ENCODE data around the gene TAS2R1.
"Not testable (repeated sequence)": the region's sequence is repeated elsewhere in the genome, so short reads cannot be mapped to it uniquely, and the experiment has no call there.

TAS2R1 gene

DNA sequence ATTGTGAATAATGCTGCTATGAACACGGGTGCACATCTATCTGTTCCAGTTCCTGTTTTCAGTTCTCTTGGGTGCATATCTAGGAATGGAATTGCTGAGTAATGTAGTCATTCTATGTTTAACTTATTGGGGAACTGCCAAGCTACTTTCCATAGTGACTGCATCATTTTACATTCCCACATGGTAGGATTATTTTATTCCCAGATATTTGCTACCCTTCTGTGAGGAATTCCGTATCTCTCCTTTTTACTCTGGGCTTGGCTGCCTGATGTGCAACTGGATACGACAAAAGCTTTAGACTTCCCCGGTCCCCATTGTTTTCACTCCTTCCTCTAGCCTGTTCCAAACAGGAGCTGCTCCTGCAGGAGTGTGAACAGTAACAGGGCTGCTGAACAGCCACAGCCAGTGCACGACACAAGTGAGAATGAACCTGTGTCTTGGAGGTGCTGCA, 7.2 kb downstream of the TAS2R1 start:
- no peak for DNase-seq (ENCODE audit: low read depth)

DNA sequence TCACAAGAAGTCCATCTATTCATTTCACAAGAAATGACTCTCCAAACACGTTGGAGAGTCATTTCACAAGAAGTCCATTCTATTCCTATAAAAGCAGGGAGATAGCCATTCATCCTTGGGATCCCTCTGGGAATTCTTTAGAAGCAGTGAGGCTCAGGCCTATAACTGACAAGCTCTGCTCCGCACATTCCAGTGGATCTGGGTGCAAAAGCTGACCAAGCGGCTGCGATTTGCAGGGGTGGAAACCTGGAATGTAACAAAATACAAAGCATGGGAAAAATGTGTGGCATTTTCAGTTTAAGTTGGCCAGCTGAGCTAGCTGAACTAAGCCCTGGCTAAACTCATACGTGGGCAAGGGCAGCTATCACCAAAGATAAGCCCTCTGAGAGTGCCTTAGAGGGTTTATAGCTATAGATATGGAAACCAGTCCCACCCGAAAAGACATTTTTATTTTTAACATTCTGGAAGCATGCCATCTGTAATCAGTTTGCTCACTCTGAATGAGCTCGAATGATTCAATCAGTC, 8.7 kb downstream of the TAS2R1 start:
- DNase-seq (ENCODE audit: low read depth) = no peak

DNA sequence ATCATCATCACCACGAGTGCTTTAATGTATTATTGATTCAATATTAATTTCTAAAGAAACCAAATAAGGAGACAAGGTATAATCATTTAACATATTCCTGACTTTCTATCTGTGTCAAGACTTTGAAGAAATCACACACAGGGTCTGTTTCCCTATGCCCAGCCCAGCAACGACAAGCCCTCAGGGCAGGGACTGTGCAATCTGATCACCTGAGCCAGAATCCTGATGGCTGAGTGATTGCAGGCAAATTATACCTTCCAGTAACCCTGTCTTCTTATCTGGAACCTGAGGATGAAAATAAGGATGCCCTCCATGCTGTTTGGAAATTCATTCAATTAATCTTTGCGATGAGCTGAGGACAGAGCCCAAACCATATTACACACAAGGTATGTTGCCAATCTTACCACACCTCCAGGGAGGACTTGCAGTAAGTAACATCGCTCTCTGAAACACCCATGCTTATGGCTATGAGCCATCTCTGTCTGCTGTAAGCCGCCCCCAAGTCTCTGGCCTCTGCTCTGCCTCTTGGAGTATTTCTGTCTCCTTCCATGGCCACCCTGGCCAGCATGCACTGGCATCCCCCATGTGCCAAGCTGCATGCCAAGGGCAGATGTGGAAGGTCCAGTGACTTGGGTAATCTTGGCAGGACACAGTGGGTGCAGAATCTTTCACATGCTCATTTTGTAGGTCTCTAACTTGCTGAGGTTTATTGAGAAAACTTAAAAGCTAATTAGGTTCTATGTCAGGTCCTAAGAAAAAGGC, 10.6 kb downstream of the TAS2R1 start:
- no peak for DNase-seq (ENCODE audit: low read depth)

DNA sequence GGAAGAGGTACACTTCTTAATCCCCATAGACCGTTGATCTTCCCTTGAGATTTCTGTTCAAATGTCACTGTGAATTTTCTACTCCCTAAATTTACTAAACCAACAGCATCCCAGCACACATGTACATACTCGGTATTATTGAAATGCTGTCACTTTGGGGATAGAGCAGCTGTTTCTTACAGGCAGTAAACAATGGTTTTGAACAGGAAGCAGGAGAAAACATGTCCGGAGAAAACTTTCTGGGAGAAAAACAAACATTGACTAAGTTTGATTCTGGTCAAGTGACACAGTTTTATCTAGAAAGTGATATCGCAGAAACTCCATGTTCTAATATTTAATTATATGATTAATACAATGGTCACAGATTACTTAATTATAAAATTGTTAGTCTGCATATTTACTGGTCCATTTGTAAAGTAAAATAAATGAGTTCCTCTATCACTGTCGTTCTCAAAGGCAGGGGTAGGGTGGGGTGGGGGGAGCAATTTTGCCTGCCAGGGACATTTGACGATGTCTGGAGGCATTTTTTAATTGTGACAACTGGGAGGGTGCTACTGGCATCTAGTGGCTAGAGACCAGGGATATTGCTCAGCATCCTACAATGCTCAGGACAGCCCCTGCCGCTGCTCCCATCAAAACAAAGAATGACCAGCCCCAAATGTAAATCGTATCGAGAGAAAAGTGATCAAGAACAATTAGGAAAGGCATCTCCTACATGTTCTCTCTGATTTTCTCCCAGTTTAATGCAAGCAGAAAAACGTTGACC, 12.2 kb downstream of the TAS2R1 start:
- DNase-seq (ENCODE audit: low read depth) = no peak

DNA sequence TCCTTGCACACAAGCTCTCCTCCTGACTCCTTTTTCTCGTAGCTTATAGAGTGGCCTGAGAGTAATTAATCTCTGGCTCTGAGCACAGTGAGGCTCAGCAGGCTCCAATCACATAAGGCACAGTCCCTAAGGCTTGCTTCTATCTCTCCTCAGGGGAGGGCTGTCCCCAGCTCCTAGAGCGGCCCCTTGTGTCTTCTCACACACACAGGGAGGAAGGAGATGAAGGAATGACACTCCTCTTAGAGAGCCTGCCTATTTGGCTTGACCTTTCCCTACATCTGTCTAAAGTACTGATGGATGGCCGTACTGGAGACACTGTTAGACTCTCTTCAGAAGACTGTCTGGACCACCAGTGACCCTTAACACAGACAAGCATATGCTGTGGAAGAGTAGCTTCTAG, 12.9 kb downstream of the TAS2R1 start:
- DNase-seq (ENCODE audit: low read depth) = no peak

DNA sequence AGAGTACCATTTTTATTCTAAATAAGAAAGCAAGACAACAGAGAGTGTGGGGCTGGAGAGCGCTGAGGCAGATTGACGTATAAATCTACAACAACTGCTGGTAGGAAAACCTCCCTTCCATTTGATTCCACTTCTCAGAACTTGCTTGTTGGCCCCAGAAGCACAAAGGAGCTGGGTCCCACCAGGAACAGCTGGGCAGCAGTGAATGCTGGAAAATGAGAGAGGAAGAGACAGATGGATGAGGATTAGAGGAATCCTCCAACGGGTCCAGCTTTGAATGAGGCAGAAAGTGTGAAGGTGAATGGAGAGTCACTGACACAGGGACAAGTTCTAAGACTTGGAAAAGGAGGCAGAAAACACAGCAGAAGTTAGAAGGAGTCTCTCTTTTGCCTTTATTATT, 14.8 kb downstream of the TAS2R1 start:
- no peak for DNase-seq (ENCODE audit: low read depth)

DNA sequence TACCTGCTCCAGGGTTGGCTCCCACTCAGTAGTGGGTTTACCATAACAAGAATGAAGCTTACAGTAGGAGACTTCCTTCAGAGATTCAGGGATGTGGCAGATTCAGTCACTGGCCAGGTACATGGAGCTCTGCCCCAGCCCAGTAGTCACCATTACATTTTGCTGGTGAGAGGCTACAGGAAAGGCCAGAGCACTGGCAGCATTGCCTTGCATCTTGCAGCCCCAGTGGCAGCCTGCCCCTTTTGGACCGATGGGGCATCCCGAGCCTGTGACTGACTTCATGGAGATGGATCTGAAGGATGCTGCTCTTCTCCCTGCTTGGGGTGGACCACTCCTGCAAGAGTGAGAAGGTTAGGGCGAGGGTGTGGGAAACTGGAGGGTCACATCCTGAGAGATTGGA, 16.8 kb downstream of the TAS2R1 start:
- DNase-seq (ENCODE audit: low read depth) = no peak

DNA sequence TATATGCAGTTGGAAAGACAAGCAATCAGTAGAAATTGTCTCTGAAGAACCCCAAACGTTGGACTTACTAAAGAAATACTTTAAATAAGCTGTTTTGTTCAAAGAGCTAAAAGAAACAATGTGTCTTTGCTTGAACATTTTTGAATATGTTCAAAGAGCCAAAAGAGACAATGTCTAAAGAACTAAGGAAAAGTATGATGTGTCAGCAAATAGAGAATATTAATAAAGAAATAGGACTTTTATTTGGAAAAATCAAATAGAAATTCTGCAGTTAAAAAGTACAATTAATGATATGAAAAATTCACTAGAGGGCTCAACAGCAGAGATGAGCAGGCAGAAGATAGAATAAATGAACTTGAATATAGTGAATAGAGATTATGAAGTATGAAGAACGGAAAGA, 19.2 kb downstream of the TAS2R1 start:
- DNase-seq (ENCODE audit: low read depth) = no peak

DNA sequence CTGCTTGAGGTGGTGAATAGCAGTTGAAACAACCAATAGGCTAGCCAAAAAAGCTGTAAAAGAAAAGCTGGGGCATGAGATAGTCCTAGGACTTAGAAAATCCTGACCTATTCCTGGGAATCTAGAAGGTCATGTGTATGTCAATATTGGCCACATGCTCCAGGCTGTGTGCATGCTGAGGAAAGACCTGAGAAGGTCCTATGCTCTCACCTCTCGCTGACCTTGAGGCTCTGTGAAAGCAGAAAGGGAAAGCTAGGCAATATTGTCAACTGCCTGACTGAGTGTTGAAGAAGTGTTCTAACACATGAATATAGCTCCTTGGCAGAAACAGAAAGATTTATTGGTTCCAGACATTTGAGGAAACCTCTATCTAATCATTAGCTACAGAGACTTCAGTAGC, 19.8 kb downstream of the TAS2R1 start:
- DNase-seq (ENCODE audit: low read depth) = no peak

DNA sequence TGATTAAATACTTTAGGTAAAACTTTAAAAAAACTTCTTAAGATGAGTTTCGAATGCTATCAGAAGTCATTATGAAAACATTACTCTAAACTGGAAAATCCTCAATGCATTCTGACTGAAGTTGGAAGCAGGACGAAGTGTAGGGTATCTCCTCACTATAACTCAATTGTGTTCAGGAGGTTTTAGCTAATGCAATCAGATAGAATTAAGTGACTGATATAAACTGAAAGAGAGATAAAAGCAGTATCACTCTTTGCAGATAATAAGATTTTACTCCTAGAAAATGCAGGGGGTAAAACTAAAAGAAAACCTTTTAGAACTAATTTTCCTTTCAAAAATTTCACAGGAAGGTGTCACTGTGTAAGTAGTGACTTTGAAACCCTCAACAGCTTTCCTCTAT, 22.1 kb downstream of the TAS2R1 start:
- no peak for DNase-seq (ENCODE audit: low read depth)

DNA sequence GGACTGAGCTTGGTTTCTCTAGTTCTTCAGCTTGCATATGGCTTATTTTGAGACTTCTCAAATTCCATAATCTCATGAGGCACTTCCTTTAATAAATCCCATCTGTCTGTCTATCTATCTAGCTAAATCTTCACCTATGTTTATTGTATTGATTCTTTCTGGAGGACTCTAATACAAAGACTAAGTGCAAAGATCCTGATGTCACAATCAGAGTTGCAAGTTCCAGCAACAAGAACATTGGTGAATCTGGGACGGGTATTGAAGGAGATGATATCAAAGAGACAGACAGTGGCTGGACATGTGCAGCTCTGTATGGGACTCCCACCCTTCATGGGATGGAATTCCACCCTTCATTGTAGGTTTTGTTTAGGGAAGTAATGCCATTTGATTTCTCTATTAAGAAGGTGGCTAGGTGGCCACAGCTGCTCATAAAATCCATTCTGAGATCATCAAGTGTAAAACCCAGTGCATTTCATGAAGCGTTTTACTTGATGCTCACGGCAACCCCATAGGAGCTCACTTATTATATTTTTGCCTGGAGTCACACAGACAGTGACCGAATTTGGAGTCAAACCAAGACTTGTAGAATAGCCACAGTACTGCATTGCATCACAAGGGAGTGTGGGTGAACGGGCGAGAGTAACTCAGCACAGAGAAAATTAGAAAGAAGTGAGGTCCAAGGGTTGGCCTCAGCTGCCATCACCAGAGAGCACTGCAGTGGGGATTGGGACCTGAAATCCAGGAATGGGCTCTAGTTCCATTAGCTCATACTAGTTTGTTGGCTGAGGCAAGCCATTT, 24.9 kb downstream of the TAS2R1 start:
- no peak for DNase-seq (ENCODE audit: low read depth)

DNA sequence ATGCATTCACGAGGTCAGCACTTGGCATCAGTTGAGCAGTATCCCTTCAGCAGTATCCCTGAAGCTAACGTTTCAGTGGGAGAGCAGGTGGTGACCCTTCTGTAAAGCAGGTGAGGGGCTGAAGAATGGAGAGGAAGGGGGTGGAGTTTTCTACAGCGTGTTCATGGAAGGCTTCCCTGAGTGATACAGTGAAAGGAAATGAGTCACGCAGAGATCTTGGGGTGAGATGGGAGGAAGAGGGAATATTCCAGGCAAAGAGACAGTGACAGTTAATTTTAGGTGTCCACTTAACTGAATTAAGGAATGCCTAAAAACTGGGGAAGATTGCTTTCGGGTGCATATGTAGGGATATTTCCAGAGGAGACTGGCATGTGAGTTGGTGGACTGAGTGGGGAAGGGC, 25.7 kb downstream of the TAS2R1 start:
- no peak for DNase-seq (ENCODE audit: low read depth)

DNA sequence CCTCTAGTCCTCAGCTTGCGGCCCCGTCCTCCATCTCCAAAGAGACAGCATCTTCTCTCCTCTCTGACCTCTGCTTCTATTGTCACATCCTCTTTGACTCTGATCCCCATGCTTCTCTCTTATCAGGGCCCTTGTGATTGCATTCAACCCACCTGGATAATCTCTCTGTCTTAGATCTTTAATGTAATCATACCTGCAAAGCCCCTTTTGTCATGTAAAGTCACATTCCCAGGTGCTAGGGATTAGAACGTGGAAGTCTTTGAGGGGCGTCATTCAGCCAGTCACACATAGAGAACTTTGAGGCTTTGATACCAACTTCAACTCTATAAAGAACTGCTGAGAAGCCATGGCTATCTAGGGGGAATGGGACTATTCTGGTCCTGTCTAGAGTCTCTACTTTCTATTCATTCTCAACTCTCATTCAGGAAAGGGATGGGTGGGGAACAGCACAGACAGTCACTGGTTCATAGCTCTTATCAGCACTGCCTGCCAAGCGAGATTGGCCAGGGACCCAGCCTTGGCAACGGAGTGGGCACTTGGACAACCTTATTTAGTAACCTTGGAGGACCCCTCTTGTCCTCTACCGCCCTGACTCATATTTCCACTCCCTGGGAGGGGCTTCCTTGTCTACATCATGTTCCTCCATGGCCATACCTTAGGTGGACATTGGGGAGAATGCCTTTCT, 29.0 kb downstream of the TAS2R1 start:
- no peak for DNase-seq (ENCODE audit: low read depth)

DNA sequence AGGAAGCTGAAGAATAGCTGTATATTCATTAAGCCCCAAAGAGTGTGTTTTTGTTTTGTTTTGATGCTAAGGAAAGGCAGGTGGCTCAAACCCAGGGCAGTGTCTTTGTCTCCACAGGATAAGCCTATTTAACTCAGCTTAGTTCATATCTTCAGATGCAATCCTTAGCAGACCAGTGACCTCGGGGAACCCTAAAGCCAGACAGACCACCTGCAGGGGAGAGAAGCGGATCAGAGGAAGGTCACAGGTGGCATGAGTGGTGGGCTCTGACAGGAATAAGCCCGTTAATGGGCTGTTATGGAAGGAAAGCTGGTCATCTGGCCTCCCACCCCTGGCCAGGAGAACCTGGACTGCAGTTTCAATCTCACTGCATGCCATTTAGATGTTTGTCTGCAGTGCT, 30.8 kb downstream of the TAS2R1 start:
- no peak for DNase-seq (ENCODE audit: low read depth)

DNA sequence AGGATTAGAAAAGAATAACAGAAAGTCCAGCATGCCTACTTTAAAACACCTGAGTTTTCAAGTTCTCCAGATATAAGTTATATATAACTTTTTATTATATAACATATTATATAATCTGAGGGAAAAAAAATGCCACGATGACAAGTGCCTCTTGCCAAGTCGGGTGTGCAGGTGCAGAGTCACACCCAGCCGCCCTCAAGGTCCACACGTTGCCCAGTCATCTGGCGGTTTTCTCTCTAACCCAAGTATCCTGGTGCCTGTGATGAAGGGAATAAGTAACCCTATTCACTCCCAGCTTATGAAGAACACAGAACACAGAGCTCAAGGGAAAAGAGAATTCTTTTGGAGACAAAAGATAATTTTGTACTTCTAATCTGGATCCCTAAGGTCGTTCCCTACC, 31.8 kb downstream of the TAS2R1 start:
- DNase-seq (ENCODE audit: low read depth) = not testable (repeated sequence)

DNA sequence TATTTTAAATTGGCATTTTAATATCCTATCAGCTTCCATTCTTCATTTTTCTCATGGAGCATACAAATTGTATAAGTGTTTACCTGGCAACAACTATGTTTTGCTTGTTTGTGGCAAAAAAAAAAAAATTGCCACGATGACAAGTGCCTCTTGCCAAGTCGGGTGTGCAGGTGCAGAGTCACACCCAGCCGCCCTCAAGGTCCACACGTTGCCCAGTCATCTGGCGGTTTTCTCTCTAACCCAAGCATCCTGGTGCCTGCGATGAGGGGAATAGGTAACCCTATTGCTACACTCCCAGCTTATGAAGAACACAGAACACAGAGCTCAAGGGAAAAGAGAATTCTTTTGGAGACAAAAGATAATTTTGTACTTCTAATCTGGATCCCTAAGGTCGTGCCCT, 32.8 kb downstream of the TAS2R1 start:
- not testable (repeated sequence) for DNase-seq (ENCODE audit: low read depth)

DNA sequence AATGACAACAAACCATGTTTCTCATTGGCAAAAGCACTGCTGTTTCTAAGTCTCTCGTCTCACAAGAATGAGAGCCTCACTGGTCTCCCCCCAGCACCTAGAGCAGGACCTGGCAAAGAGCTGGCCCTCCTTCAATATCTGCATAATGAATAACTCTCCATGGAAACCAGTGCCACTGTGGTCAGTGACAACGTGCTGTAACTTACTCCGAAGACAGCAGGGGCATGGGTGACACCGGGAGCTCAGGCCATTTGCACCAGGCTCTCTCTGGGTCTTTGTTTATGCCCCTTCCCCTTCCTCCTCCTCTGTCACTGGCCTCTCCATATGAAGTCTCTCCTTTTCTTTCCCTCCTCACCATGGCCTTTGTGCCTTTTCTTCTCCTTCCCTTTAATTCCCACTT, 33.3 kb downstream of the TAS2R1 start:
- DNase-seq (ENCODE audit: low read depth) = no peak

DNA sequence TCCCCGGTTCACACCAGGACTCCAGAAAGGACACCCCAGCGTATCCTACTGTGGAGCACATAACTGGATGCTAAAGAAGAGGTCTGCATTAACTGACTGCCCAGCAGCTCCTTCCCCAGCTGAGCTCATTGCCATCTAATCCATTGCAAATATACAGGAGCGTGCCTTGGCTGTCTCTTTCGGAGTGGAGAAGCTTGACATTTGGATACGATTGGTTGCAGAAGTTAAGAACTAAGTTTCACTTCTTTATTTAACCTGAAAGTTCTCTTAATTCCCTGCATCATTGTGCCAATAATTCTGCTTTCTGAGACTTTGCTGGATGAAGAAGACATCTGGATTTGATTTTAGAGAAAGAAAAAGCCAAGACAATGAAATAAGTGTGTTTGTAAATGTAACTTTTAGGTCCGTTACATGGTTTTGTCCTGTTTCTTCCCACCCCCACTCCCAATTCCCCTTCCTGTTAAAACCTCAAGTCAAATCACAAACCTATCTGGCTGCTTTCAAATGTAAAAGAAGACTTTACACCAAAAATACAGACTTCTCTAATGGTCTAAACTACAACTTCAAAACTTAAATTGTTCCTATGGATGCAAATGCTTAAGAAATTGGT, 33.9 kb downstream of the TAS2R1 start:
- DNase-seq (ENCODE audit: low read depth) = no peak

DNA sequence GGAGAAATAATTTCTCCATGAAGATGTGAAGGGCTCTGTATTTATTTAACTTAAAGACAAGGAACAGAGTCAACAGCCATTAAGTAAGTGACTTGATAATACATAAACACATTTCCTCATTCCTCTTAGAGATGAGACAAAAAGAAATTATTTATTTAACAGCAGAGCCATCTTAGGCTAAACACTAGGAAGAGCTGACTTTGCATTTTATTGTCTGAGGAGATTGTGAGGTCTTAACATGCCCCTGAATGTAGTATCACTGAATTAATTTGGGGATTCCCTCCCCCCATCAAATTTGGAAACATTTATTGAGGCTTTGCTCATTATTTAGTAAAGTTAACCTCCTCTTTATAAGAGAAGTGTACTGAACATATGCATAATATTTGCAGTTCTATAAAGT, 35.2 kb downstream of the TAS2R1 start:
- DNase-seq (ENCODE audit: low read depth) = no peak

DNA sequence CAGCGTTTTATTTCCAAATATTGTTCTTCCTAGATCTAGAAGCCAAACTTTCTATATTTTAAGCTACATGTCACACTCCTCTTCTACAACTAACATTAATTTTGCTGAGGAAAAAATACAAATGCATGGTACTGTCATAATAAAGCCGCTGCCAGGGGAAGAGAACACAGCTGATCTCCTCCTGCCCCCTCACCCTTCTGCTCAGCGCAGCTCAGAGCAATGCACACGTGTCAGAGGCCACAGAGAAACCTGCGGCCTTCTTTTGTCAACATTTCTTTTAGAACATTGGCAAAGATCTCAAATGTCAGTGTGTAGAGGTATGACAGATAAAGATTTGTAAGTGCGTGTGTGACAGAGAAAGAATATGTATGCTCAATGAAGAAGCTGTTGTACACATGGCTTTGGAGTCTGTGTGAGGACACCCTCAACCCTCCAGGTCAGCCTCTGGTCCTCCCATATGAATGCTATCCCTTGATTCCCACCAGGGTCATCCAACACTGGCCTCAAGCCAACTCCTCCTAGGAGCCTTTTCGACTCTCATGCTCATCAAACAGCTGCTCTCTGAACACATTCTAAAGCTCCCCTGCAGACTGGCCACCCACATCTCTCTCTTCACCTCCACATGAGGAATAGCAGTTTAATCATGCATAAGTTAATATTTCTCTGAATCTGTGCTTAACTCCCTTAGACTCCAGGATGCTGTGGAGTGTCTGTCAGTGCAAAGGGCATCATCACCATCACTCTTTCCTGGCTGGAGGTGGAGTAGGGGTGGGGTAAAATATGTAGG, 40.9 kb downstream of the TAS2R1 start:
- no peak for DNase-seq (ENCODE audit: low read depth)

DNA sequence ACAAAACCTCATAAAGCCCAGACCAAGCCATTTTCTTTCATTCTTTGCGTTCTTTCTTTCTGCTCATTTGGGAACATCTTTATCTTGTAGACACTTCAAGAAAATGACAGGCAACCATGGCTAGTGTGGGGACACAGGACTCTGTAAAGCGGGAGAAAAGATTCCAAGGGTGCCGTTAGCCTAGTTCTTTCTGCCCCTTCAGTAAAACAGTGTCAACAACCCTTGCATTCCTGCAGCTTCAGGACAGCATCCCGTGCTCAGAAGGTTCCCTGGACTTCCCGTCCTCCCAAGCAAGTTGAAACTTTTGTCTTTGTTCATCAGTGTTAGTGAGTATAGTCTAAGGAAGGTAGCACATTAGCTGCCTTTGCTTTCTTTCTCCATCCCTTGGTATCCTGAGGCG, 41.9 kb downstream of the TAS2R1 start:
- no peak for DNase-seq (ENCODE audit: low read depth)

Data from stimulated activated CD8-positive, alpha-beta memory T cell treated with anti-CD3 and anti-CD28 coated beads, Interleukin-15, amount 100 ng/mL, for 24 hours (primary cell).